ENCODE data around the gene SIRPB2. TPM values are rescaled to one million over a fixed set of nuclear protein-coding genes. Genes with fewer than 3 reads are reported as not detected.

The SIRPB2 gene
- total and polyA plus RNA-seq, 10 of the 15 experiments (the other 5 are each of a cell fraction or from before 2014, with no cell fraction given) = not detected

DNA sequence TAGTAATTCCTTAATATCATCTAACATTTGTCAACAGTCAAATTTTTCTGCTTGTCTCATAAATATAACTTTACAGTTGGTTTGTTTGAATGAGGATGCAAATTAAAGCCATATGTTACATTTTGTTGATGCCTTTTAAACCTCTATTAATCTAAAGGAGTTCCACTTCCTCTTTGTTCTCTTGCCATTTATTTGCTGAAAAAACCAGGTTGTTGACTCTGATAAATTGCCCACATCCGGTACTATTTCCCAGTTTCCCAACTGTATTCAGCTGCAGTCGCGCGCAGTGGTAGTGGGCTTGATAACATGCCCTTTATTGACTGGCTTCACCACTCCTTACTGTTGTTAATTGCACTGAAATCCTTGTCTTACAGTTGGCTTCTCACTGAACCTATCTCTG lies 32.8 kb upstream of the SIRPB2 start (continued):
- TF ChIP-seq NRF1 (conservative IDR thresholded peaks at IDR 0.05; ENCODE audit: low read depth, low read length) (no peak), ATF7 (IDR thresholded peaks at IDR 0.05; ENCODE audit: low read depth) (peak; percentile 51; the same call in 1 of the 2 replicates), ZNF384 (IDR thresholded peaks at IDR 0.05; ENCODE audit: borderline replicate concordance, low read depth, low read length) (no peak), CHD2 (IDR thresholded peaks at IDR 0.05; ENCODE audit: borderline replicate concordance, low read depth, low read length) (no peak), RAD51 (IDR thresholded peaks at IDR 0.05) (no peak), HCFC1 (IDR thresholded peaks at IDR 0.05; ENCODE audit: low read length) (no peak), TBL1XR1 (IDR thresholded peaks at IDR 0.05; ENCODE audit: low read depth, low read length) (no peak), SPI1 (IDR thresholded peaks at IDR 0.05; ENCODE audit: borderline replicate concordance, insufficient read depth, low read depth, low read length) (peak; percentile 98), MEF2A (IDR thresholded peaks at IDR 0.05; ENCODE audit: insufficient read depth, low read depth, low read length) (no peak), BCL11A (IDR thresholded peaks at IDR 0.05; ENCODE audit: low read depth, low read length) (peak; percentile 58; the same call in 1 of the 2 replicates), SUPT20H (IDR thresholded peaks at IDR 0.05; ENCODE audit: borderline replicate concordance, control insufficient read depth, low read depth, low read length) (no peak)
- TF ChIP-seq, protein P1, sequence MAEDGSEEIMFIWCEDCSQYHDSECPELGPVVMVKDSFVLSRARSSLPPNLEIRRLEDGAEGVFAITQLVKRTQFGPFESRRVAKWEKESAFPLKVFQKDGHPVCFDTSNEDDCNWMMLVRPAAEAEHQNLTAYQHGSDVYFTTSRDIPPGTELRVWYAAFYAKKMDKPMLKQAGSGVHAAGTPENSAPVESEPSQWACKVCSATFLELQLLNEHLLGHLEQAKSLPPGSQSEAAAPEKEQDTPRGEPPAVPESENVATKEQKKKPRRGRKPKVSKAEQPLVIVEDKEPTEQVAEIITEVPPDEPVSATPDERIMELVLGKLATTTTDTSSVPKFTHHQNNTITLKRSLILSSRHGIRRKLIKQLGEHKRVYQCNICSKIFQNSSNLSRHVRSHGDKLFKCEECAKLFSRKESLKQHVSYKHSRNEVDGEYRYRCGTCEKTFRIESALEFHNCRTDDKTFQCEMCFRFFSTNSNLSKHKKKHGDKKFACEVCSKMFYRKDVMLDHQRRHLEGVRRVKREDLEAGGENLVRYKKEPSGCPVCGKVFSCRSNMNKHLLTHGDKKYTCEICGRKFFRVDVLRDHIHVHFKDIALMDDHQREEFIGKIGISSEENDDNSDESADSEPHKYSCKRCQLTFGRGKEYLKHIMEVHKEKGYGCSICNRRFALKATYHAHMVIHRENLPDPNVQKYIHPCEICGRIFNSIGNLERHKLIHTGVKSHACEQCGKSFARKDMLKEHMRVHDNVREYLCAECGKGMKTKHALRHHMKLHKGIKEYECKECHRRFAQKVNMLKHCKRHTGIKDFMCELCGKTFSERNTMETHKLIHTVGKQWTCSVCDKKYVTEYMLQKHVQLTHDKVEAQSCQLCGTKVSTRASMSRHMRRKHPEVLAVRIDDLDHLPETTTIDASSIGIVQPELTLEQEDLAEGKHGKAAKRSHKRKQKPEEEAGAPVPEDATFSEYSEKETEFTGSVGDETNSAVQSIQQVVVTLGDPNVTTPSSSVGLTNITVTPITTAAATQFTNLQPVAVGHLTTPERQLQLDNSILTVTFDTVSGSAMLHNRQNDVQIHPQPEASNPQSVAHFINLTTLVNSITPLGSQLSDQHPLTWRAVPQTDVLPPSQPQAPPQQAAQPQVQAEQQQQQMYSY (CRISPR knock-in tag; IDR thresholded peaks at IDR 0.05) = no peak
- TF ChIP-seq, protein P2, sequence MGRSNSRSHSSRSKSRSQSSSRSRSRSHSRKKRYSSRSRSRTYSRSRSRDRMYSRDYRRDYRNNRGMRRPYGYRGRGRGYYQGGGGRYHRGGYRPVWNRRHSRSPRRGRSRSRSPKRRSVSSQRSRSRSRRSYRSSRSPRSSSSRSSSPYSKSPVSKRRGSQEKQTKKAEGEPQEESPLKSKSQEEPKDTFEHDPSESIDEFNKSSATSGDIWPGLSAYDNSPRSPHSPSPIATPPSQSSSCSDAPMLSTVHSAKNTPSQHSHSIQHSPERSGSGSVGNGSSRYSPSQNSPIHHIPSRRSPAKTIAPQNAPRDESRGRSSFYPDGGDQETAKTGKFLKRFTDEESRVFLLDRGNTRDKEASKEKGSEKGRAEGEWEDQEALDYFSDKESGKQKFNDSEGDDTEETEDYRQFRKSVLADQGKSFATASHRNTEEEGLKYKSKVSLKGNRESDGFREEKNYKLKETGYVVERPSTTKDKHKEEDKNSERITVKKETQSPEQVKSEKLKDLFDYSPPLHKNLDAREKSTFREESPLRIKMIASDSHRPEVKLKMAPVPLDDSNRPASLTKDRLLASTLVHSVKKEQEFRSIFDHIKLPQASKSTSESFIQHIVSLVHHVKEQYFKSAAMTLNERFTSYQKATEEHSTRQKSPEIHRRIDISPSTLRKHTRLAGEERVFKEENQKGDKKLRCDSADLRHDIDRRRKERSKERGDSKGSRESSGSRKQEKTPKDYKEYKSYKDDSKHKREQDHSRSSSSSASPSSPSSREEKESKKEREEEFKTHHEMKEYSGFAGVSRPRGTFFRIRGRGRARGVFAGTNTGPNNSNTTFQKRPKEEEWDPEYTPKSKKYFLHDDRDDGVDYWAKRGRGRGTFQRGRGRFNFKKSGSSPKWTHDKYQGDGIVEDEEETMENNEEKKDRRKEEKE (IDR thresholded peaks at IDR 0.05) = no peak
- TF ChIP-seq, protein P3, sequence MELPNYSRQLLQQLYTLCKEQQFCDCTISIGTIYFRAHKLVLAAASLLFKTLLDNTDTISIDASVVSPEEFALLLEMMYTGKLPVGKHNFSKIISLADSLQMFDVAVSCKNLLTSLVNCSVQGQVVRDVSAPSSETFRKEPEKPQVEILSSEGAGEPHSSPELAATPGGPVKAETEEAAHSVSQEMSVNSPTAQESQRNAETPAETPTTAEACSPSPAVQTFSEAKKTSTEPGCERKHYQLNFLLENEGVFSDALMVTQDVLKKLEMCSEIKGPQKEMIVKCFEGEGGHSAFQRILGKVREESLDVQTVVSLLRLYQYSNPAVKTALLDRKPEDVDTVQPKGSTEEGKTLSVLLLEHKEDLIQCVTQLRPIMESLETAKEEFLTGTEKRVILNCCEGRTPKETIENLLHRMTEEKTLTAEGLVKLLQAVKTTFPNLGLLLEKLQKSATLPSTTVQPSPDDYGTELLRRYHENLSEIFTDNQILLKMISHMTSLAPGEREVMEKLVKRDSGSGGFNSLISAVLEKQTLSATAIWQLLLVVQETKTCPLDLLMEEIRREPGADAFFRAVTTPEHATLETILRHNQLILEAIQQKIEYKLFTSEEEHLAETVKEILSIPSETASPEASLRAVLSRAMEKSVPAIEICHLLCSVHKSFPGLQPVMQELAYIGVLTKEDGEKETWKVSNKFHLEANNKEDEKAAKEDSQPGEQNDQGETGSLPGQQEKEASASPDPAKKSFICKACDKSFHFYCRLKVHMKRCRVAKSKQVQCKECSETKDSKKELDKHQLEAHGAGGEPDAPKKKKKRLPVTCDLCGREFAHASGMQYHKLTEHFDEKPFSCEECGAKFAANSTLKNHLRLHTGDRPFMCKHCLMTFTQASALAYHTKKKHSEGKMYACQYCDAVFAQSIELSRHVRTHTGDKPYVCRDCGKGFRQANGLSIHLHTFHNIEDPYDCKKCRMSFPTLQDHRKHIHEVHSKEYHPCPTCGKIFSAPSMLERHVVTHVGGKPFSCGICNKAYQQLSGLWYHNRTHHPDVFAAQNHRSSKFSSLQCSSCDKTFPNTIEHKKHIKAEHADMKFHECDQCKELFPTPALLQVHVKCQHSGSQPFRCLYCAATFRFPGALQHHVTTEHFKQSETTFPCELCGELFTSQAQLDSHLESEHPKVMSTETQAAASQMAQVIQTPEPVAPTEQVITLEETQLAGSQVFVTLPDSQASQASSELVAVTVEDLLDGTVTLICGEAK (IDR thresholded peaks at IDR 0.05; ENCODE audit: borderline replicate concordance) = no peak; the same call in 1 of the 2 replicates
- TF ChIP-seq, protein P4, sequence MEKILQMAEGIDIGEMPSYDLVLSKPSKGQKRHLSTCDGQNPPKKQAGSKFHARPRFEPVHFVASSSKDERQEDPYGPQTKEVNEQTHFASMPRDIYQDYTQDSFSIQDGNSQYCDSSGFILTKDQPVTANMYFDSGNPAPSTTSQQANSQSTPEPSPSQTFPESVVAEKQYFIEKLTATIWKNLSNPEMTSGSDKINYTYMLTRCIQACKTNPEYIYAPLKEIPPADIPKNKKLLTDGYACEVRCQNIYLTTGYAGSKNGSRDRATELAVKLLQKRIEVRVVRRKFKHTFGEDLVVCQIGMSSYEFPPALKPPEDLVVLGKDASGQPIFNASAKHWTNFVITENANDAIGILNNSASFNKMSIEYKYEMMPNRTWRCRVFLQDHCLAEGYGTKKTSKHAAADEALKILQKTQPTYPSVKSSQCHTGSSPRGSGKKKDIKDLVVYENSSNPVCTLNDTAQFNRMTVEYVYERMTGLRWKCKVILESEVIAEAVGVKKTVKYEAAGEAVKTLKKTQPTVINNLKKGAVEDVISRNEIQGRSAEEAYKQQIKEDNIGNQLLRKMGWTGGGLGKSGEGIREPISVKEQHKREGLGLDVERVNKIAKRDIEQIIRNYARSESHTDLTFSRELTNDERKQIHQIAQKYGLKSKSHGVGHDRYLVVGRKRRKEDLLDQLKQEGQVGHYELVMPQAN (conservative IDR thresholded peaks at IDR 0.05) = no peak

All from GM12878 (cell line).